H7 (cell line): ENCODE results near the gene LEFTY2. TPM values are rescaled to one million over a fixed set of nuclear protein-coding genes. Genes with fewer than 3 reads are reported as not detected.
"Not testable (repeated sequence)": the region's sequence is repeated elsewhere in the genome, so short reads cannot be mapped to it uniquely, and the experiment has no call there.

Experiments used
- DNase-seq: peaks from one replicate; pipeline ENCODE4 v3.0.0; 2012
- H3K27me3 ChIP-seq: 2 replicates; pipeline ENCODE4 v1.6.0; 2011; ENCODE audit warnings: mild to moderate bottlenecking, low read length; ENCODE audit not compliant: control insufficient read depth, insufficient read depth
- H3K36me3 ChIP-seq: replicated peaks from 2 replicates; pipeline ENCODE4 v1.5.1; 2011; ENCODE audit warnings: low read length; ENCODE audit not compliant: control insufficient read depth, insufficient read depth
- H3K4me3 ChIP-seq: 2 replicates; pipeline ENCODE4 v1.5.1; 2011; ENCODE audit warnings: low read depth, mild to moderate bottlenecking, control low read depth, low read length, moderate library complexity; ENCODE audit not compliant: insufficient read depth
- total RNA-seq: library from RNA; depleted of rRNA; stranded (reverse); fragments of >200 nt; shearing (Covaris generic); gene quantifications from 2 replicates; pipeline ENCODE4 v1.2.3, GENCODE V29; 2014; rRNA removed

The LEFTY2 gene
- total RNA-seq, 1 experiment from 2014 or later, result 2,272 TPM

DNA sequence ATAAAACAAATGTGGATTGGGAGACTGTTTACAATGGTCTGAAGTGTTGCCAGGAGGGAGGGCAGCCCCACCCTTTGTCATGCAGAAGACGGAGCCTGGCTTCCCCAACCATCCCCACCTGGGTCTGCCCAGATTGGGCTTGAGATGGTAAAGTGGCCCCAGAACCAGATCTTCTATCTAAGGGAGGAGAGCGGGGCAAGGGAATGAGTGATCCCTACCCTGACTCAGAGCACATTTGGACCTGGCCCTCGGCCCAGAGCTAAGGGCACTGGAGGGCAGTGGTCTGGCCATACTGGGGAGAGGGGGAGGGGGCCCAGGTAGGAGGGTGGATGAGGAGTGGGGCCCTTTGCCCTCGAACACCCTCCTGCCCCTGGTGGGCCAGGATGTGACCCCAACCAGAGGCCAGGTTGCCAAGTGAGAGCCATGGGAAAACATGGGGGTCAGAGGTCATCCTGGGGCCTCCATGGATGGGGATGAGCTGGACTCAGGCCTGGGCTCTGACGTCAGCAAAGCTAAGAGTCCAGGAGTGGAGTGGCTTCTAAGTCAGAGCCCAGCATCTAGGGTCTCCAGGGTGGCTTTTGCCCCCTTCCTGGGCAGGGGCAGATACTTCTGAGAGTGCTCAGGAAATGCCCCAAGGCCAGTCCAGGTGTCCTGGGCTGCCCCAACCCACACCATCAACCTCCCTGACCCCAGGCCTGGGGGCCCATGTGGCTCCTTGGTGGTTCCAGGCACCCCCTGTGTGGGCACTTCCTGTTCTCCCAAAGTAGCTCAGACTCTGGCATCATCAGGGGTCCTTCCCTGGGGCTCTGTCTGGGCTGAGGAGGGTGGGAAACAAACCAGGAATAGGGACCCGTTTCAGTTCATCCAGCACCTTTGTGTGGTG is 50.4 kb downstream of the LEFTY2 start:
- DNase-seq, result peak; percentile 90
- Histone ChIP-seq H3K4me3 (no peak overlapping the region), H3K27me3 (no peaks in the 10 kb centered on the region), H3K36me3 (peaks cover 11% of the 10 kb centered on the region)

DNA sequence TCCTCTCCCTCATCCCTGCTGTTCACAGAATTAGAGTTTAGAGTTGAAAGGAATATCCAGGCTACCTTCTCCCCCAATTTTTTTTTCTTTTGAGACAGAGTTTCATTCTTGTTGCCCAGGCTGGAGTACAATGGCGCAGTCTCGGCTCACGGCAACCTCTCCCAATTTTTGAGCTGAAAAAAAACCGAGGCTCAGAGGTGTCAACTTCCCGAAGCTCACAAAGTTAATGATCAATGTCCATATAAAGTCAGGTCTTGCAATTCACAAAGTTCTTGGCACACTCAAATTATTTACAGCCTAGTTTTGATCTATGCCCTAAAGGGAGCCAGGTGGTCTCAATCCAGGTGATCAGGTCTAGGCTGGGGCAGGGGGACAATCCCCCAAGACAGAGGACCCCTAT is 51.3 kb downstream of the LEFTY2 start:
- Histone ChIP-seq H3K4me3 (no peak overlapping the region; the same call in 1 of the 2 replicates), H3K27me3 (no peaks in the 10 kb centered on the region), H3K36me3 (peaks cover 11% of the 10 kb centered on the region)
- no peak for DNase-seq

DNA sequence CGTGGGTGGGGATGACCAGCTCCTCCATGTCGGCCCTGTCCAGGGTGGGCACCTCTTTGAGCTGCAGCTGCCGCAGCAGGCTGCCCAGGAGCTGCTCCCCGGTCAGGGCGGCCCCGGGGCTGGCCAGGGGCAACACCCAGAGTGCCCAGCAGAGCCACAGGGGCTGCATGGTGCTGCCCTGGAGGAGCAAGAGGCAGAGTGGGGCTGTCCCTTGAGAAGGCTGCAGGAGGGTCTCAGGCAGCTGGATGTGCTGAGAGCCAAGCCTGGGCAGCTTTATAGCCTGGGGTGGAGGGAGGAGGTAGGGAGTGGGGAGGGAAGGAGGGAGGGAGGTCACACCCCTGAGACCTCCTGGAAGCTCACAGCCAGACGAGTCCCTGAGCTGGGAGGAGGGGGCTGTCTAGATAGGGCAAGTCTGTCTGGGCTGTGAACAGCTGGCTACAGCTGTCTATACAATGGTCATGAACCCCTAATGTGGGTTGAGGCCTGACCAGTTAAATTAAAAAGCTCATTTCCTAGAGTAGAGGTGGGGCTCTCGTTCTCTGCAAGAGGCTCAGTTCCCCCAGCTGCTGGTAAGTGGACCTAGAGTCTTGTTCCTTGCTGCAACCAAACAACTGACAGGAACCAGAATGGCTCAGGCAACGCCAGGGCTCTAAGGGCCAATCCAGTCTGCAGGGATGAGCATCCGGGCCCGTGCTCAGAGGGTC is 52.0 kb downstream of the LEFTY2 start, which contains the start of gene LEFTY1:
Gene LEFTY1, minus strand, starts transcription at position 249 of the 704 bp plus-strand sequence. Its CDS starts 80 bp downstream, at position 169.
- Histone ChIP-seq H3K36me3 (peaks cover 11% of the 10 kb centered on the region), H3K4me3 (peak within 1 kb of the TSS; percentile 99), H3K27me3 (no peaks in the 10 kb centered on the region)
- DNase-seq, result peak; percentile 68

DNA sequence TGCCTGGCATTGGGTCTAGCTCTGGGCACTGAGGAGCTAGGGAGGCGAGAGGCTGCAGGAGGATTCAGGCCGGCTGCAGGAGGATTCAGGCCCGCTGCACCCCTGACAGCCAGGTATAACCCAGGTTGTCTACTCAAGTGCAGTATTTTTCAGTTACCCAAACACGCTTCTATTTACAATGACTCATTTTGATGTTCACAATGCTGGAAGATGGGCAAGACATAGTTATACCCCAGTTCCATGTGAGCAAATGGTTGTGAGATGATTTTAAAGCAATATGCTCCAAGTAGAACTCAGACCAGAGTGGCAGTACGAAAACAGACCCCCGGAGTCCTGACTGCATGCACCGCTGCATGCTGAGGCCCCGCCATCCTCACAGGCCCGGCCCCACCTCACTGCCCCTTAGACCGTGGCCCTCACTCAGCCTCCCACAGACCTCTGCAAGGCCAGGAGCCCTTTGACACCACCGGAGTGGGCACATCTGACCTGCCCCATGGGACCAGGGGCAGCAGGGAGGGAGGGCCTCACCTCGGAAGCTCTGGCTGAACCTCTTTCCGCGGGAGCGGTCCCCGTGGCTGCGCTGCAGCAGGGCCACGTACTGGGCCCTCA is 52.6 kb downstream of the LEFTY2 start:
- H3K4me3 ChIP-seq, result peak overlapping the region; percentile 99
- no peaks in the 10 kb centered on the region for H3K27me3 ChIP-seq
- peak; percentile 54 for DNase-seq
- H3K36me3 ChIP-seq, result peaks cover 11% of the 10 kb centered on the region

DNA sequence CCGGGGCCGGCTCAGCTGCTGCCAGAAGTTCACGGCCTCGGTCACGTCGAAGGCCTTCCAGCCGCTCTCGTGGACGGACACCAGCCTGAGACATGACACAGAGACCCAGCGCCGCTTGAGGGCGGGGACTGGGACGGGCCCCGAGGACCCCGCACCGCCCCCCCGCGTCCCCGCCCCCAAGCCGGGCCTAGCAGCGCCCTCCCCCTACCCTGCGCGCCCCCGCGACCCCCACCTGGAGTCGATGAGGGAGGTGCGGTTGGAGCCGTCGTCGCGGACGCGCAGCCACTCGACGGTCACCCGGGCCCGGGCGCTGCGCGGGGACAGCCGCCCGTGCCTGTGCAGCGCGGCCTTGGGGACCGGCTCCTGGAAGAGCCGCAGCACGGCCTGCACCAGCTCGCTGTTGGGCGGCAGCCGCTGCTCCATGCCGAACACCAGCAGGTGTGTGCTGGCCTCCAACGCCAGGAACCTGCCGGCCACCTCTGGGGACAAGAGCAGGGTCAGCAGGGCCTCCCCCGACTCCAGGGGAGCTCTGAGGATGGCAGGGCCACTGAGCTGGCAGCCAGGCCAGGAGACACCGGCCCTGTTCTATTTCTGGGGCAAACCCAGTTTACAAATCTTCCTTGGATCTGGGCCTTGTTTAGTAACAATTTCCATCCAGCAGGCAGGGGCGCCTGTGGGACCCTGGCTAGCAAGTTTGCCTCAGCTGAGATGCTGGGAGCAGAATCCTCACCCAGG is 53.3 kb downstream of the LEFTY2 start:
- peak; percentile 88 for DNase-seq
- peak overlapping the region; percentile 99 for H3K4me3 ChIP-seq
- not testable (repeated sequence) for H3K27me3 ChIP-seq
- peaks cover 11% of the 10 kb centered on the region for H3K36me3 ChIP-seq

DNA sequence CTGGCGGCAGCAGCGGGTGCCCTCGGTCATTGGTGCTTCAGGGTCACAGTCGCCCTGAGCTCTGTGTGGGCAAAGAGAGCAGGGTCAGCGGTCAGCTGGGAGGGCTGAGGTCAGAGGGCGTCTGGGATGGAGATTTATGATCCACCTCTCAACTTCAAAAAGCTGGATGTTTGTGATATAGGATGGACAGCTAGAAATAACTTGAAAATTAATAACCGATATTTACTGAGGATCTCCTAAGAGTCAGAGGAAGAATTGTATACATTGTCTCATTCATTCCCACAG is 54.0 kb downstream of the LEFTY2 start:
- H3K27me3 ChIP-seq, result no peaks in the 10 kb centered on the region
- peak overlapping the region; percentile 99 for H3K4me3 ChIP-seq
- no peak for DNase-seq
- peaks cover 11% of the 10 kb centered on the region for H3K36me3 ChIP-seq

Other genes with a start within 250 kb of the LEFTY2 start
- gene SRP9, start 163.4 kb downstream of the LEFTY2 start, total RNA-seq, result 647 and 743 TPM in 2 replicates
- 41.6 and 52.1 TPM in 2 replicates for gene EPHX1, start 131.1 kb downstream of the LEFTY2 start, total RNA-seq
- 101 and 154 TPM in 2 replicates for gene TMEM63A, start 58.8 kb downstream of the LEFTY2 start, total RNA-seq
- gene LEFTY1, start 52.1 kb downstream of the LEFTY2 start, total RNA-seq, result 2,746 and 3,860 TPM in 2 replicates
- gene PYCR2, start 17.0 kb downstream of the LEFTY2 start, total RNA-seq, result 308 and 356 TPM in 2 replicates
- 34.4 and 38.4 TPM in 2 replicates for gene SDE2, start 58.1 kb upstream of the LEFTY2 start, total RNA-seq
- gene H3-3A, start 121.5 kb upstream of the LEFTY2 start, total RNA-seq, result 963 and 975 TPM in 2 replicates
- 43.7 and 57.6 TPM in 2 replicates for gene ACBD3, start 245.5 kb upstream of the LEFTY2 start, total RNA-seq